ENCODE measurements around the gene PSD4. TPM values are rescaled to one million over a fixed set of nuclear protein-coding genes. Genes with fewer than 3 reads are reported as not detected.

PSD4 gene
- total and polyA plus RNA-seq, 2 of the 4 experiments (the other 2 are of a cell fraction): 0.36 to 0.70 TPM

GRCh38 chr2:113245276-113245711 lies 71.5 kb downstream of the PSD4 start:
- no peak overlapping the region for H2BK120ac ChIP-seq (ENCODE audit: low read depth, low read length)
- no peak overlapping the region for H3K23ac ChIP-seq (ENCODE audit: low read depth, low read length)
- in situ Hi-C loops (cut with MboI; ENCODE audit: low sequenced_read_pairs) (loop anchor here (5.0 kb wide), 1 partner anchor 127 kb away; no protein-coding TSS in a partner anchor), intact Hi-C loops (cut with micrococcal nuclease) (no loop called here), dilution Hi-C loops (cut with HindIII; ENCODE audit: low sequenced_read_pairs, unreplicated experiment) (no loop called here)
- H3K79me1 ChIP-seq (ENCODE audit: low read depth in 1 of 2, low read length in 2 of 2): peaks cover 0 to 12% of the 10 kb centered on the region in 2 experiments; a peak in 1 of 4 replicates
- H3K56ac ChIP-seq (ENCODE audit: extremely low read depth, insufficient read depth, low read length): no peak overlapping the region
- H3K9ac ChIP-seq (ENCODE audit: low read depth, low read length): no peak overlapping the region
- WGBS, 2 experiments (ENCODE audit: extremely low coverage in 2 of 2, insufficient read length in 1 of 2): 85% methylated on average over 2 of the region's 3 CpGs; no CpG with 5 or more reads in 1 of the 2 experiments
- no peak overlapping the region for H2BK20ac ChIP-seq (ENCODE audit: low read depth, low read length)
- H2AFZ ChIP-seq (replicated peaks; ENCODE audit: low read length, poor library complexity): no peak overlapping the region
- H2AK9ac ChIP-seq (replicated peaks; ENCODE audit: low read depth, low read length, poor library complexity): no peak overlapping the region
- TF ChIP-seq CHD1 (IDR thresholded peaks at IDR 0.05; ENCODE audit: low read depth, low read length) (no peak), RCOR1 (IDR thresholded peaks at IDR 0.05; ENCODE audit: insufficient replicate concordance, low read length) (no peak), RAD21 (IDR thresholded peaks at IDR 0.05; ENCODE audit: low read length) (no peak), MAZ (IDR thresholded peaks at IDR 0.05; ENCODE audit: borderline replicate concordance, low read depth, low read length) (no peak), CEBPB (IDR thresholded peaks at IDR 0.05; ENCODE audit: low read depth, low read length) (no peak), USF2 (IDR thresholded peaks at IDR 0.05; ENCODE audit: low read depth, low read length) (no peak), BHLHE40 (IDR thresholded peaks at IDR 0.05; ENCODE audit: low read depth, low read length) (no peak), MAFK (IDR thresholded peaks at IDR 0.05; ENCODE audit: low read depth, low read length) (no peak), POLR2A (IDR thresholded peaks at IDR 0.05; ENCODE audit: low read depth, low read length) (no peak), SMC3 (IDR thresholded peaks at IDR 0.05; ENCODE audit: low read depth, low read length) (no peak), FOS (IDR thresholded peaks at IDR 0.05; ENCODE audit: low read depth, low read length) (no peak), MXI1 (IDR thresholded peaks at IDR 0.05; ENCODE audit: borderline replicate concordance, low read depth, low read length) (no peak), NFE2L2 (IDR thresholded peaks at IDR 0.05; ENCODE audit: low read depth, low read length) (no peak), RFX5 (IDR thresholded peaks at IDR 0.05; ENCODE audit: low read depth, low read length) (no peak), CTCF (conservative IDR thresholded peaks at IDR 0.05; ENCODE audit: low read depth, low read length) (no peak)
- ChIA-PET CTCF (no interaction called here), POLR2A (ENCODE audit: unreplicated experiment) (no interaction called here)
- no peak overlapping the region for H4K5ac ChIP-seq (ENCODE audit: low read depth, low read length)
- H3K27me3 ChIP-seq (ENCODE audit: control insufficient read depth, insufficient read depth, low read length): no peaks in the 10 kb centered on the region
- peaks cover 4% of the 10 kb centered on the region for H4K20me1 ChIP-seq (ENCODE audit: insufficient read depth, low read length)
- no peak overlapping the region for H3K4me3 ChIP-seq (ENCODE audit: insufficient read depth, low read depth, low read length)
- no TSS peak for BruUV-seq (replicated peaks)
- no peak overlapping the region for H3K4ac ChIP-seq (ENCODE audit: low read depth, low read length)
- no peak overlapping the region for H3K18ac ChIP-seq (ENCODE audit: low read depth, low read length)
- no peak overlapping the region for H4K91ac ChIP-seq (ENCODE audit: insufficient read depth, low read depth, low read length)
- no peaks in the 10 kb centered on the region for H3K36me3 ChIP-seq (ENCODE audit: control insufficient read depth, insufficient read depth, low read length)
- no peak for ATAC-seq (ENCODE audit: low read depth)
- peaks cover 18% of the 10 kb centered on the region for H3K9me1 ChIP-seq (ENCODE audit: insufficient read depth, low read length)
- DNase-seq: no peak
- no peak overlapping the region for H4K8ac ChIP-seq (ENCODE audit: low read depth in 2 of 2, low read length in 2 of 2)
- peaks cover 2% of the 10 kb centered on the region; the same call in 1 of the 2 replicates for H3K9me3 ChIP-seq (ENCODE audit: control insufficient read depth, insufficient read depth, low read length)
- no peak overlapping the region for H2BK5ac ChIP-seq (ENCODE audit: low read depth, low read length, poor library complexity, severe bottlenecking)
- no peak overlapping the region for H2AK5ac ChIP-seq (ENCODE audit: low read depth, low read length)
- no peak overlapping the region for H3K14ac ChIP-seq (replicated peaks; ENCODE audit: low read depth, low read length)
- H3K4me2 ChIP-seq (ENCODE audit: low read depth, low read length): no peak overlapping the region
- peaks cover 10% of the 10 kb centered on the region for H3K4me1 ChIP-seq (ENCODE audit: control insufficient read depth, insufficient read depth, low read length)
- no peak overlapping the region for H2BK15ac ChIP-seq (ENCODE audit: low read depth, low read length)
- H3K27ac ChIP-seq (ENCODE audit: insufficient read depth, low read length): no peak overlapping the region
